Heart left ventricle (tissue), 13 donors: Measurements from ENCODE around the gene PHC3.

Source experiments
- POLR2A ChIP-seq, 2 donors: fragments of 450-650 bp; IDR thresholded peaks; one replicate each; pipeline ENCODE4 v1.6.1; 2017; ENCODE audit warnings: antibody characterized with exemption in 2 of 2, mild to moderate bottlenecking in 2 of 2, moderate library complexity in 2 of 2
- TF ChIP-seq, protein P1 (sequence below), 12 donors: fragments of 200-600 bp; sonication (generic) in 4 of 12; IDR thresholded peaks; one replicate each; pipeline versions ENCODE4 v1.5.0 to v1.8.0; 2018 to 2022; ENCODE audit warnings: antibody characterized with exemption in 12 of 12, mild to moderate bottlenecking in 5 of 12
- donor health status: ischemic (EF 13 %, LVEDD 7.1; RV severe dilation, severe dysfunction).
- donor health status: DM: no; HTN: yes; CAD: no.
- donor health status: DM: no; HTN: no; CAD: no.
- donor health status: ischemic (EF 25% LVEDD 6.9; RV normal size, moderate dysfunction).
- donor health status: ischemic (EF 25% LVEDD 5.7; RV mildly dilated, moderate dysfunction).
- donor health status: ischemic (EF 35%, LVEDD 5.7; RV mildly dilated, moderate dysfunction).
- donor health status: nonischemic (EF 11% LVEDD 7.7; RV severe dilation, severe dysfunction).
- donor health status: DM: yes; HTN: yes; CAD: no.
- donor health status: PGD.
- donor health status: ischemic (EF 29% LVEDD 5.4; RV normal size, mild dysfunction).
- donor health status: nonischemic (EF 23%, LVEDD 6.1; RV moderate dilation, normal function).

DNA sequence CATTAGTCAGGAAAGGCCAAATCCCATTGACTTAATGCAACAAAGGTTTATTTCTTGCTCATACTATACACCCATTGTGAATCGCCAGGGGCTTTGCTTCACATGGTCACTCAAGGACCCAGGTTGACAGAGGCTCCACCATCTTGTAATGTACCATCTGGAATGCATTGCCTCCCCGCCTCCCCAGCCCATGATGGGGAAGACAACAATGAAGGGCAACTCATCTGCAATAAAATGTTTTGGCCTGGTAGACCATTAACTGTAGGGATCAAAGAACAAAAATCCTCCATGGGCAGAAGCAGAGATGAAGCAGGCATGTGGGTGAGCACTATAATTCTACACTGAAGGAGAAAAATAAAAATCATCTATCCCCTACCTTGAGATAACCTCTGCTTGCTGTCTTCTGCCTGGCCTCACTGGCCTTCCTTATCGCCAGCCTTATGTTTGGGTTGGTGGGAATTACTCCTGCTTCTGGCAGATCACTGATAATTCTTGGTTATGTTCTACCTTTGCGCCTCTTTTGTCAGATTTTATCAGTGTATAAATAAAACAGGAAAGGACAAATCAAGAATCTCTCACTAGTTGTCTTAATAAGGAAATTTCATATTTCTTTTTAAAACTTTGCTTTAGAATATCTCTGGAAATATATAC, 106.0 kb downstream of the PHC3 start:
- TF ChIP-seq, protein P1, sequence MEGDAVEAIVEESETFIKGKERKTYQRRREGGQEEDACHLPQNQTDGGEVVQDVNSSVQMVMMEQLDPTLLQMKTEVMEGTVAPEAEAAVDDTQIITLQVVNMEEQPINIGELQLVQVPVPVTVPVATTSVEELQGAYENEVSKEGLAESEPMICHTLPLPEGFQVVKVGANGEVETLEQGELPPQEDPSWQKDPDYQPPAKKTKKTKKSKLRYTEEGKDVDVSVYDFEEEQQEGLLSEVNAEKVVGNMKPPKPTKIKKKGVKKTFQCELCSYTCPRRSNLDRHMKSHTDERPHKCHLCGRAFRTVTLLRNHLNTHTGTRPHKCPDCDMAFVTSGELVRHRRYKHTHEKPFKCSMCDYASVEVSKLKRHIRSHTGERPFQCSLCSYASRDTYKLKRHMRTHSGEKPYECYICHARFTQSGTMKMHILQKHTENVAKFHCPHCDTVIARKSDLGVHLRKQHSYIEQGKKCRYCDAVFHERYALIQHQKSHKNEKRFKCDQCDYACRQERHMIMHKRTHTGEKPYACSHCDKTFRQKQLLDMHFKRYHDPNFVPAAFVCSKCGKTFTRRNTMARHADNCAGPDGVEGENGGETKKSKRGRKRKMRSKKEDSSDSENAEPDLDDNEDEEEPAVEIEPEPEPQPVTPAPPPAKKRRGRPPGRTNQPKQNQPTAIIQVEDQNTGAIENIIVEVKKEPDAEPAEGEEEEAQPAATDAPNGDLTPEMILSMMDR (IDR thresholded peaks at IDR 0.05), result no peak
- no peak for TF ChIP-seq POLR2A (IDR thresholded peaks at IDR 0.05)
